Activated naive CD4-positive, alpha-beta T cell treated with anti-CD3 and anti-CD28 coated beads for 36 hours (primary cell): ENCODE data around the gene ANOS1. TPM values are rescaled to one million over a fixed set of nuclear protein-coding genes. Genes with fewer than 3 reads are reported as not detected.

ENCODE experiments used
- CTCF ChIA-PET: fragments of 350-600 bp; sonication (Branson Sonifier 250); formaldehyde crosslinking; loops from one replicate; lab custom pipeline; 2021; ENCODE audit warnings: antibody characterized with exemption; lab: Charles Lee
- DNase-seq: peaks from one replicate; pipeline ENCODE4 v3.0.0-alpha.2; 2020
- H3K27ac Mint-ChIP-seq: one replicate; pipeline ENCODE4 v1.8.0; 2021; ENCODE audit warnings: mild to moderate bottlenecking, mixed read lengths
- H3K27me3 Mint-ChIP-seq: one replicate; pipeline ENCODE4 v1.8.0; 2021; ENCODE audit warnings: low read depth, mixed read lengths
- H3K36me3 Mint-ChIP-seq: one replicate; pipeline ENCODE4 v1.8.0; 2021; ENCODE audit warnings: low read depth, mixed read lengths
- H3K4me1 Mint-ChIP-seq: one replicate; pipeline ENCODE4 v1.8.0; 2021; ENCODE audit warnings: low read depth, mixed read lengths
- H3K4me3 Mint-ChIP-seq: one replicate; pipeline ENCODE4 v1.8.0; 2021; ENCODE audit warnings: mild to moderate bottlenecking, moderate library complexity, mixed read lengths
- H3K9me3 Mint-ChIP-seq: one replicate; pipeline ENCODE4 v1.8.0; 2021; ENCODE audit warnings: mixed read lengths
- intact Hi-C: fragments of 100-400 bp; cut with micrococcal nuclease; formaldehyde crosslinking; loops from one replicate; pipeline ENCODE4 v1.15.1; 2023
- total RNA-seq, 2 experiments: library from RNA; stranded (reverse); gene quantifications; one replicate each; pipeline ENCODE4 v1.2.3, GENCODE V29; 2021

Gene ANOS1
- total RNA-seq, 2 experiments from 2014 or later = not detected

- no peak overlapping the region for H3K27ac Mint-ChIP-seq
- intact Hi-C loops = no loop called here
- no peaks in the 10 kb centered on the region for H3K36me3 Mint-ChIP-seq
- H3K9me3 Mint-ChIP-seq = no peaks in the 10 kb centered on the region
- H3K4me1 Mint-ChIP-seq = no peaks in the 10 kb centered on the region
- no peak overlapping the region for H3K4me3 Mint-ChIP-seq
- no peak for DNase-seq
- peaks cover 4% of the 10 kb centered on the region for H3K27me3 Mint-ChIP-seq
- CTCF ChIA-PET = no interaction called here
These were observed 27.8 kb downstream of the ANOS1 start for GRCh38 chrX:8704184-8704583.

- H3K36me3 Mint-ChIP-seq = no peaks in the 10 kb centered on the region
- H3K27me3 Mint-ChIP-seq = no peaks in the 10 kb centered on the region
- no peaks in the 10 kb centered on the region for H3K9me3 Mint-ChIP-seq
- no peak for DNase-seq
- H3K4me1 Mint-ChIP-seq = no peaks in the 10 kb centered on the region
- CTCF ChIA-PET = interaction anchor here (0.7 kb wide), 1 partner anchor 14 kb away, joined by 3 read pairs; no protein-coding TSS in a partner anchor
- H3K27ac Mint-ChIP-seq = no peak overlapping the region
- intact Hi-C loops = no loop called here
- H3K4me3 Mint-ChIP-seq = no peak overlapping the region
These were observed 39.1 kb downstream of the ANOS1 start for GRCh38 chrX:8692871-8693270.

GRCh38 chrX:8689473-8689872, 42.5 kb downstream of the ANOS1 start:
- H3K36me3 Mint-ChIP-seq = no peaks in the 10 kb centered on the region
- CTCF ChIA-PET = no interaction called here
- DNase-seq = no peak

DNA sequence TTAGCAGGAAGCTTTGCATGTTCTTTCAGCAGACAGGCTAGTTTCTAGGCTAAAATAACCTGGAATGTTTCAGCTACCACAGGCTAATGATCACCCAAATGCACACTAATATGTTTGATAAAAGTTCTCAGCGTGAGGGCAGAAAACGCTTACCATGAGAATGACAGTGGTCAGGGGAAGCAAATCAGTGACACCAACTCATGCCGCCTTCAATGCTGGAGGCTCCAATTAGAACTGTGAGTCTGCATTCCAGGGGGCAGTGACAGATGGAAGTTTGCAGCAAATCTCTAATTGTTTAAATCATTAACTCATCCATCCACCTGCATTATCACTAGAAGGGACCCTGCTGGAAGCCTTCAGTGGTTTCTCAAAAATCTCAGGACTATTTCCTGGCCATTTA, 43.2 kb downstream of the ANOS1 start:
- H3K36me3 Mint-ChIP-seq = no peaks in the 10 kb centered on the region
- H3K27ac Mint-ChIP-seq = no peak overlapping the region

More at GRCh38 chrX:8689473-8689872, 42.5 kb downstream of the ANOS1 start:
- no peaks in the 10 kb centered on the region for H3K27me3 Mint-ChIP-seq
- H3K4me1 Mint-ChIP-seq = no peaks in the 10 kb centered on the region
- no peaks in the 10 kb centered on the region for H3K9me3 Mint-ChIP-seq
- intact Hi-C loops = no loop called here
- no peak overlapping the region for H3K4me3 Mint-ChIP-seq
- no peak overlapping the region for H3K27ac Mint-ChIP-seq

GRCh38 chrX:8684201-8684965, 47.6 kb downstream of the ANOS1 start:
- Mint-ChIP-seq H3K4me3 (no peak overlapping the region), H3K27ac (no peak overlapping the region), H3K4me1 (no peaks in the 10 kb centered on the region), H3K9me3 (no peaks in the 10 kb centered on the region), H3K36me3 (no peaks in the 10 kb centered on the region), H3K27me3 (peaks cover 2% of the 10 kb centered on the region)
- DNase-seq = no peak
- intact Hi-C loops = no loop called here
- CTCF ChIA-PET = no interaction called here

More for the DNA sequence above, 43.2 kb downstream of the ANOS1 start:
- intact Hi-C loops = no loop called here
- H3K27me3 Mint-ChIP-seq = no peaks in the 10 kb centered on the region
- no peaks in the 10 kb centered on the region for H3K4me1 Mint-ChIP-seq
- DNase-seq = no peak
- no peak overlapping the region for H3K4me3 Mint-ChIP-seq
- CTCF ChIA-PET = no interaction called here
- no peaks in the 10 kb centered on the region for H3K9me3 Mint-ChIP-seq

DNA sequence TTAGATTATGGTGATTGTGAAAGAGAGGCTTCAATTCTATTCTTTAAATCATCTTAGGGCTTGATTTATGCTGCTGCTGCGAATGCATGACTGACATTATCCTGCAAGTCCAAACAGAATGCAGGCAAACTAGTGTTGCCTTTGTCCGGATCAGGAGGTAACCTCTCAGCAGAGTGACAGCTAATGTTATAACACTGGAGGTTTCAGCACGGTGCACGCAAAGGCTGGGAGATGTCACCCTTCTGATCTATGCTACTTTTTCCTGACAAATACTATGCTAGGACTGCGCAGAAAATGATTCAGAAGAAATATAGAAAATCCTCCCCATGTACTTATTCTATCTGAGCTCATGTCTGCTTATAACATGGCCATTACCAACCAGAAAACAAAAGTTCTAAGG, 48.2 kb downstream of the ANOS1 start:
- Mint-ChIP-seq H3K4me1 (no peaks in the 10 kb centered on the region), H3K27ac (no peak overlapping the region), H3K27me3 (peaks cover 2% of the 10 kb centered on the region), H3K4me3 (no peak overlapping the region), H3K36me3 (no peaks in the 10 kb centered on the region), H3K9me3 (no peaks in the 10 kb centered on the region)
- CTCF ChIA-PET = no interaction called here
- no peak for DNase-seq
- intact Hi-C loops = no loop called here

GRCh38 chrX:8679550-8679949, 52.4 kb downstream of the ANOS1 start:
- Mint-ChIP-seq H3K4me1 (no peaks in the 10 kb centered on the region), H3K27me3 (peaks cover 4% of the 10 kb centered on the region), H3K36me3 (no peaks in the 10 kb centered on the region), H3K9me3 (no peaks in the 10 kb centered on the region), H3K27ac (no peak overlapping the region), H3K4me3 (no peak overlapping the region)
- no peak for DNase-seq
- CTCF ChIA-PET = no interaction called here
- intact Hi-C loops = no loop called here

DNA sequence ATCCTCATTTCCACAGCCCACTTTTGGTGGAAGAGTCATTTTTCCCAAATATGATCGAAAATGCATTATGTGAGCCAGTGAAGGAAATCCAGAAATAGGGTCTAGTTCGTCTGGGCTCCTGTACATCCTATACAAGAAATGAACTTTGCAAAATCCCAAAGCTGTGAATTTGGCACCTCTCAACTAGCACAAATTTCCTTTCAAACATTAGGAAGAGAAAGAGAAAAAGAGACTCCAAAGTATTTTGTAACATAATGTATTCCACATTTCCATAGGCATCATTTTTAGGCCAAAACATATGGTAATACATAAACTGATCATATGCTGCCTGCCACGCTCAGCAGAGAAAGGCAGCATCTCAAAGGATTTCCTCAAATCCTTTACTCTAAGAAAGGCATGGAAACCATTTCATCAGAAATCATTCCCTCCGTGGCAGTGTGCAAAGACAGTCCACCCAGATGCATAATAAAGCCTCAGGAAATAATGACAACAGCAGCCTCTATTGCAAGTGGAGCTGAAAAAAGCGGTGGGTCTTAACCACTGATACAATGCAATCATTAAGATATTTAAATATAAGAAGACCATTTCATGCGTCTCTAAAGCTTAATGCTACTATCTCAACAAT, 56.8 kb downstream of the ANOS1 start:
- H3K36me3 Mint-ChIP-seq = no peaks in the 10 kb centered on the region
- CTCF ChIA-PET = interaction anchor here (0.6 kb wide), 1 partner anchor 127 kb away, joined by 3 read pairs; no protein-coding TSS in a partner anchor
- intact Hi-C loops = no loop called here

DNA sequence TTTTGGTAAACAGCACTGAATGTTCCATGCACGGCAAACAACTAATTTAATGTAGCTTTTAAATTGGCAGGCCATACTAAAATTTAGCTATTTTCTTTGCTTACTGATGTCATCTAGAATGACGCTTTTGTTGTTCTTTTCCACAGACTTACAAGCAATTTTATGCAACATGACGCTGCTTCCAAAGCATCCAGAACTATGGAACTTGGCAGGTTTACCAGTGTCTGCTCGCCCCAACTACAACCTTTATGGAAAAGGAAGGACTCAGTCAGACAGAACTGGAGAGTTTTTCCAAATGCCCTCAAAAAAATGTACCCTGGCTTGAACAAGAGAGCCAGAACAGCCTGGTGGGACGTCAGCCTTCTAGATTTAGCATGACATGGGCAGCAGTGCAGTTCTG, 58.7 kb downstream of the ANOS1 start:
- Mint-ChIP-seq H3K36me3 (no peaks in the 10 kb centered on the region), H3K27ac (no peak overlapping the region)

More for the DNA sequence above, 56.8 kb downstream of the ANOS1 start:
- Mint-ChIP-seq H3K9me3 (no peaks in the 10 kb centered on the region), H3K27ac (no peak overlapping the region), H3K4me1 (no peaks in the 10 kb centered on the region), H3K27me3 (peaks cover 2% of the 10 kb centered on the region), H3K4me3 (no peak overlapping the region)
- no peak for DNase-seq

GRCh38 chrX:8672176-8672575, 59.8 kb downstream of the ANOS1 start:
- no peaks in the 10 kb centered on the region for H3K4me1 Mint-ChIP-seq
- peaks cover 2% of the 10 kb centered on the region for H3K27me3 Mint-ChIP-seq
- DNase-seq = no peak
- no peaks in the 10 kb centered on the region for H3K36me3 Mint-ChIP-seq
- CTCF ChIA-PET = no interaction called here
- no peak overlapping the region for H3K27ac Mint-ChIP-seq
- no peaks in the 10 kb centered on the region for H3K9me3 Mint-ChIP-seq
- no peak overlapping the region for H3K4me3 Mint-ChIP-seq
- intact Hi-C loops = no loop called here

More for the DNA sequence above, 58.7 kb downstream of the ANOS1 start:
- CTCF ChIA-PET = no interaction called here
- no peaks in the 10 kb centered on the region for H3K9me3 Mint-ChIP-seq
- DNase-seq = no peak
- no peaks in the 10 kb centered on the region for H3K4me1 Mint-ChIP-seq
- intact Hi-C loops = no loop called here
- H3K27me3 Mint-ChIP-seq = peaks cover 2% of the 10 kb centered on the region
- no peak overlapping the region for H3K4me3 Mint-ChIP-seq

GRCh38 chrX:8668813-8669212, 63.1 kb downstream of the ANOS1 start:
- H3K4me1 Mint-ChIP-seq = no peaks in the 10 kb centered on the region
- H3K9me3 Mint-ChIP-seq = no peaks in the 10 kb centered on the region
- H3K27me3 Mint-ChIP-seq = no peaks in the 10 kb centered on the region
- no peak overlapping the region for H3K4me3 Mint-ChIP-seq
- H3K36me3 Mint-ChIP-seq = no peaks in the 10 kb centered on the region
- H3K27ac Mint-ChIP-seq = no peak overlapping the region
- DNase-seq = no peak
- CTCF ChIA-PET = no interaction called here
- intact Hi-C loops = no loop called here

- H3K27ac Mint-ChIP-seq = no peak overlapping the region
- intact Hi-C loops = no loop called here
- no peaks in the 10 kb centered on the region for H3K9me3 Mint-ChIP-seq
- no peaks in the 10 kb centered on the region for H3K4me1 Mint-ChIP-seq
- H3K4me3 Mint-ChIP-seq = no peak overlapping the region
- CTCF ChIA-PET = no interaction called here
- DNase-seq = no peak
- peaks cover 4% of the 10 kb centered on the region for H3K27me3 Mint-ChIP-seq
- H3K36me3 Mint-ChIP-seq = no peaks in the 10 kb centered on the region
These were observed 68.6 kb downstream of the ANOS1 start for GRCh38 chrX:8663325-8663724.

GRCh38 chrX:8657883-8658282, 74.1 kb downstream of the ANOS1 start:
- Mint-ChIP-seq H3K9me3 (no peaks in the 10 kb centered on the region), H3K27me3 (peaks cover 4% of the 10 kb centered on the region), H3K27ac (no peak overlapping the region), H3K36me3 (no peaks in the 10 kb centered on the region), H3K4me1 (no peaks in the 10 kb centered on the region), H3K4me3 (no peak overlapping the region)
- CTCF ChIA-PET = interaction anchor here (0.6 kb wide), 1 partner anchor 34 kb away, joined by 3 read pairs; no protein-coding TSS in a partner anchor
- no peak for DNase-seq
- intact Hi-C loops = no loop called here
